Sigmoid colon (tissue), 7 donors: ENCODE data around the gene SLC6A3. TPM values are rescaled to one million over a fixed set of nuclear protein-coding genes. Genes with fewer than 3 reads are reported as not detected.

Source experiments
- DNase-seq: peaks from one replicate; pipeline ENCODE4 v3.0.0-alpha.2; 2019
- H3K27ac ChIP-seq, 4 donors: fragments of 200-600 bp; sonication (generic); one replicate each; pipeline ENCODE4 v1.5.1; 2016 to 2019; ENCODE audit warnings: mild to moderate bottlenecking in 1 of 4
- H3K27me3 ChIP-seq, 3 donors: fragments of 200-600 bp; sonication (generic); one replicate each; pipeline ENCODE4 v1.5.1; 2019; ENCODE audit warnings: mild to moderate bottlenecking in 1 of 3
- H3K36me3 ChIP-seq, 4 donors: fragments of 200-600 bp; sonication (generic); one replicate each; pipeline ENCODE4 v1.5.1; 2016 to 2019
- H3K4me1 ChIP-seq, 4 donors: fragments of 200-600 bp; sonication (generic); one replicate each; pipeline ENCODE4 v1.5.1; 2017 to 2019
- H3K4me3 ChIP-seq, 4 donors: fragments of 200-600 bp; sonication (generic); one replicate each; pipeline ENCODE4 v1.5.1; 2017 to 2019; ENCODE audit warnings: mild to moderate bottlenecking in 2 of 4, moderate library complexity in 1 of 4
- H3K9me3 ChIP-seq, 4 donors: fragments of 200-600 bp in 3 of 4; sonication (generic) in 3 of 4; one replicate each; pipeline versions ENCODE4 v1.5.1 to v1.6.1; 2013 to 2019
- EP300 ChIP-seq, 4 donors: sonication (generic); formaldehyde crosslinking; IDR thresholded peaks; one replicate each; pipeline ENCODE4 v1.6.1; 2017; ENCODE audit warnings: antibody characterized with exemption in 4 of 4
- POLR2A ChIP-seq, 2 donors: fragments of 450-650 bp; IDR thresholded peaks; one replicate each; pipeline ENCODE4 v1.6.1; 2016; ENCODE audit warnings: antibody characterized with exemption in 2 of 2, mild to moderate bottlenecking in 2 of 2, moderate library complexity in 2 of 2
- POLR2AphosphoS5 ChIP-seq, 4 donors: sonication (generic); formaldehyde crosslinking; IDR thresholded peaks; one replicate each; pipeline ENCODE4 v1.6.1; 2017; ENCODE audit warnings: antibody characterized with exemption in 4 of 4
- whole genome bisulfite sequencing, 2 donors: extraction: QIAGEN DNeasy Blood & Tissue Kit; methylation state at CpG; one replicate each; pipeline ENCODE4 v1.1.7; 2013; 5-methylcytosine and 5-hydroxymethylcytosine counted together
- intact Hi-C: fragments of 100-400 bp; cut with DNase I; formaldehyde crosslinking; loops from one replicate; pipeline ENCODE4 v1.15.1; 2023
- polyA plus RNA-seq, 3 donors: library from polyadenylated mRNA; stranded (reverse); fragments of 200-250 nt; gene quantifications; one replicate each; pipeline ENCODE4 v1.2.3, GENCODE V29; 2013
- total RNA-seq, 4 donors: library from RNA; depleted of rRNA; stranded (reverse); fragments of >200 nt; gene quantifications; one replicate each; pipeline ENCODE4 v1.1.0, GENCODE V29; 2016
- TF ChIP-seq, protein P1 (sequence below), 4 experiments: fragments of 450-650 bp in 3 of 4; fragments of 200-600 bp in 1 of 4; IDR thresholded peaks; one replicate each; pipeline ENCODE4 v1.5.1; 2016 to 2019; ENCODE audit warnings: antibody characterized with exemption in 4 of 4, mild to moderate bottlenecking in 3 of 4, moderate library complexity in 2 of 4
- donor health status: healthy with polysubstance abuse.
- donor health status: Bipolar disorder and iron deficiency.
- donor health status: healthy.

SLC6A3 gene
- total and polyA plus RNA-seq, 7 donors, result 0.06 TPM; not detected in 6

DNA sequence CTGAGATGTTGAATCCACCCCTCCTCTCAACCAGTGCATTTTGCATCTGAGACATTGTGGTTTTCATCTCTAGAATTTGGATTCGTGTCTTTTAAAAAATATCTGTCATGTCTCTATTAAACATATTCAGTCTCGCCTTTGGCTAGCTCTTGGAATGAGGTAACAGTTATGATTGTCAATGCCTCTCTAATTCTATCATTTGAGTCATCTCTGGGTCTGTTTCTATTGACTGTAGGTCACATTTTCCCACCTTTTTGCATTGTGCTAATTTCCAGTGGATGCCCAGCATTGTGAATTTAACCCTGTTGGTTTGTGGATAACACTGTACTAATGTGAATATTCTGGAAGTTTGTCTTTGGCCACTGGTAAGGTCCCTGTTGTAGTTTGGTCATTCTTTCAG lies 8.4 kb upstream of the SLC6A3 start:
- Histone ChIP-seq H3K9me3 (peaks cover 3 to 19% (median 7%) of the 10 kb centered on the region in 4 donors), H3K4me3 (no peak overlapping the region), H3K27me3 (no peaks in the 10 kb centered on the region), H3K36me3 (no peaks in the 10 kb centered on the region), H3K27ac (no peak overlapping the region), H3K4me1 (no peaks in the 10 kb centered on the region)
- DNase-seq, result no peak
- TF ChIP-seq, protein P1, sequence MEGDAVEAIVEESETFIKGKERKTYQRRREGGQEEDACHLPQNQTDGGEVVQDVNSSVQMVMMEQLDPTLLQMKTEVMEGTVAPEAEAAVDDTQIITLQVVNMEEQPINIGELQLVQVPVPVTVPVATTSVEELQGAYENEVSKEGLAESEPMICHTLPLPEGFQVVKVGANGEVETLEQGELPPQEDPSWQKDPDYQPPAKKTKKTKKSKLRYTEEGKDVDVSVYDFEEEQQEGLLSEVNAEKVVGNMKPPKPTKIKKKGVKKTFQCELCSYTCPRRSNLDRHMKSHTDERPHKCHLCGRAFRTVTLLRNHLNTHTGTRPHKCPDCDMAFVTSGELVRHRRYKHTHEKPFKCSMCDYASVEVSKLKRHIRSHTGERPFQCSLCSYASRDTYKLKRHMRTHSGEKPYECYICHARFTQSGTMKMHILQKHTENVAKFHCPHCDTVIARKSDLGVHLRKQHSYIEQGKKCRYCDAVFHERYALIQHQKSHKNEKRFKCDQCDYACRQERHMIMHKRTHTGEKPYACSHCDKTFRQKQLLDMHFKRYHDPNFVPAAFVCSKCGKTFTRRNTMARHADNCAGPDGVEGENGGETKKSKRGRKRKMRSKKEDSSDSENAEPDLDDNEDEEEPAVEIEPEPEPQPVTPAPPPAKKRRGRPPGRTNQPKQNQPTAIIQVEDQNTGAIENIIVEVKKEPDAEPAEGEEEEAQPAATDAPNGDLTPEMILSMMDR (IDR thresholded peaks at IDR 0.05), result no peak
- TF ChIP-seq POLR2AphosphoS5 (IDR thresholded peaks at IDR 0.05) (no peak), POLR2A (IDR thresholded peaks at IDR 0.05) (no peak), EP300 (IDR thresholded peaks at IDR 0.05) (no peak)
- intact Hi-C loops, result no loop called here
- WGBS, 2 donors, result 77 to 86% methylated on average over 2 of the region's 2 CpGs

DNA sequence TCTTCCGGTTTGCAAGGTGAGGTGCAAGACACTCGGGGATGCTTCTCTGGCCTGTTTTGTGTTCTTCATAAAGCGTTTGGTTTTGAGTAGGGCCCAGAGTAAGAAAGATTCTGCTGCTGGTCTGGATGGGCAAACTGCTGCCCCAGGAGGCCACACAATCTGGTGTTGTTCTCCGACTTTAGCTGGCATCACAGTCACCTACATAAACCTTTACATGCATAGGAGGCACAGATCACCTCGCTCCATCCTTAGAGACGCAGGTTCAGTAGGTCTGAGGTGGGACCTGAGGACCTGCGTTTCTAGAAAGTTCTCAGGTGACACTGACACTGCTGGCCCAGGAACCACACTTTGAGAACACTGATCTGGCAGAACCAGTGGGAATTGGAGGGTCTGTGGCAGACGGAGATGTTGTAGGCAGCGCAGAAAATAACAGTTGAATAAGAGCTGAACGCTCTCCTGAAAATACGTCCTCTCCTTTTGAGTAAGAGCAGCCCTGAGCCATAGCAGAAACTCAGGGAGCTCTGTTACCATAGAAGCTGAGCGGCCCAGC lies 3.9 kb upstream of the SLC6A3 start:
- Histone ChIP-seq H3K27ac (no peak overlapping the region), H3K4me3 (no peak overlapping the region), H3K4me1 (peaks cover 0 to 21% (median 19%) of the 10 kb centered on the region in 4 donors), H3K36me3 (no peaks in the 10 kb centered on the region), H3K27me3 (peaks cover 24 to 37% (median 30%) of the 10 kb centered on the region in 3 donors), H3K9me3 (peaks cover 3 to 7% (median 5%) of the 10 kb centered on the region in 4 donors)
- intact Hi-C loops, result no loop called here
- peak; percentile 30 for DNase-seq
- TF ChIP-seq POLR2AphosphoS5 (IDR thresholded peaks at IDR 0.05) (no peak), POLR2A (IDR thresholded peaks at IDR 0.05) (no peak), EP300 (IDR thresholded peaks at IDR 0.05) (no peak)
- TF ChIP-seq, protein P1 (IDR thresholded peaks at IDR 0.05), result no peak
- WGBS, 2 donors, result 89 to 91% methylated on average over 12 of the region's 12 CpGs

GRCh38 chr5:1448511-1449011 lies 3.3 kb upstream of the SLC6A3 start:
- TF ChIP-seq, protein P1 (IDR thresholded peaks at IDR 0.05), result no peak
- TF ChIP-seq EP300 (IDR thresholded peaks at IDR 0.05) (no peak), POLR2A (IDR thresholded peaks at IDR 0.05) (no peak), POLR2AphosphoS5 (IDR thresholded peaks at IDR 0.05) (no peak)

DNA sequence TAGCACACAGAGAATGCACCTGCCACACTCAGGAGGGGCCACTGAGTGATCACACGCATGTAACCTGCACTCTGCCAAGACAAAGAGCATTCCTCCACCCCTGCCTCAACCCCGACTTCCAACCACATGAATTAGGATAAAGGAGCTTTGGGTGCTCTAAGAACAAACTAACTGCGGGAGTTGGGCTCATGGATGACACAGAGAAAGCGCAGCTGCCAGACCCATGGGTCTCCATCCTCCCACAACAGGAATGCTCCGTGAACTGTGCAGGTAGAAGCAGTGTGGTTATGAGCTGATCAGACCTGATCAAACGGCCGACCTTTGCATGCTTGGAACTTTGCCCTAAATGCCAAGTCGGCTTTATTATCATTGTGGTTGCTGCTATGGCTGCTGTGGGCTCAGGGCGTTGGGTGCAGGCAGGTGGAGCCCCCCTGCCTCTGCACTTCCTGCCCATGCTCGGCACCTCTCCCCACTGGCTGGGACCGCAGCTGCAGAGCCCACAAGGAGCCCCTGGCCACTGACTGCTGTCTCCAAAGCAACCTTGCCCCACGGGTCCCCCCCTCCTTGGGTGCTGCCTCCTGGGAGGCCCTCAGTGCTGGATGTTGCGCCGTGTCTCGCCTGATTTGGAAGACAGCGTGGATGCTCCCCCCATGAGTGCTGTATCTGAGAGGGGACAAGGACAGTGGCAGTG lies 2.6 kb upstream of the SLC6A3 start:
- Histone ChIP-seq H3K9me3 (peaks cover 0 to 6% (median 0%) of the 10 kb centered on the region in 4 donors), H3K36me3 (no peaks in the 10 kb centered on the region), H3K27ac (no peak overlapping the region), H3K4me1 (peaks cover 0 to 21% (median 19%) of the 10 kb centered on the region in 4 donors), H3K27me3 (peaks cover 33 to 51% (median 43%) of the 10 kb centered on the region in 3 donors), H3K4me3 (no peak overlapping the region)
- intact Hi-C loops, result no loop called here
- DNase-seq, result no peak
- 28 to 49% methylated on average over 16 of the region's 16 CpGs for WGBS, 2 donors
- TF ChIP-seq EP300 (IDR thresholded peaks at IDR 0.05) (no peak), POLR2A (IDR thresholded peaks at IDR 0.05) (no peak), POLR2AphosphoS5 (IDR thresholded peaks at IDR 0.05) (no peak)
- TF ChIP-seq, protein P1 (IDR thresholded peaks at IDR 0.05), result no peak

More at GRCh38 chr5:1448511-1449011, 3.3 kb upstream of the SLC6A3 start:
- peaks cover under 1 to 7% (median 4%) of the 10 kb centered on the region in 4 donors for H3K9me3 ChIP-seq
- no peaks in the 10 kb centered on the region for H3K36me3 ChIP-seq
- H3K27me3 ChIP-seq, result peaks cover 30 to 43% (median 36%) of the 10 kb centered on the region in 3 donors
- peaks cover 0 to 21% (median 19%) of the 10 kb centered on the region in 4 donors for H3K4me1 ChIP-seq
- intact Hi-C loops, result no loop called here
- no peak overlapping the region for H3K4me3 ChIP-seq
- no peak for DNase-seq
- no peak overlapping the region for H3K27ac ChIP-seq
- WGBS, 2 donors, result 76 to 79% methylated on average over 5 of the region's 5 CpGs
